ENCODE data around the gene BUD31. TPM values are rescaled to one million over a fixed set of nuclear protein-coding genes. Genes with fewer than 3 reads are reported as not detected.

The BUD31 gene
- total and polyA plus RNA-seq, 9 of the 15 experiments (the other 6 are each of a cell fraction or from before 2014, with no cell fraction given) = 105 to 342 (median 247) TPM

DNA sequence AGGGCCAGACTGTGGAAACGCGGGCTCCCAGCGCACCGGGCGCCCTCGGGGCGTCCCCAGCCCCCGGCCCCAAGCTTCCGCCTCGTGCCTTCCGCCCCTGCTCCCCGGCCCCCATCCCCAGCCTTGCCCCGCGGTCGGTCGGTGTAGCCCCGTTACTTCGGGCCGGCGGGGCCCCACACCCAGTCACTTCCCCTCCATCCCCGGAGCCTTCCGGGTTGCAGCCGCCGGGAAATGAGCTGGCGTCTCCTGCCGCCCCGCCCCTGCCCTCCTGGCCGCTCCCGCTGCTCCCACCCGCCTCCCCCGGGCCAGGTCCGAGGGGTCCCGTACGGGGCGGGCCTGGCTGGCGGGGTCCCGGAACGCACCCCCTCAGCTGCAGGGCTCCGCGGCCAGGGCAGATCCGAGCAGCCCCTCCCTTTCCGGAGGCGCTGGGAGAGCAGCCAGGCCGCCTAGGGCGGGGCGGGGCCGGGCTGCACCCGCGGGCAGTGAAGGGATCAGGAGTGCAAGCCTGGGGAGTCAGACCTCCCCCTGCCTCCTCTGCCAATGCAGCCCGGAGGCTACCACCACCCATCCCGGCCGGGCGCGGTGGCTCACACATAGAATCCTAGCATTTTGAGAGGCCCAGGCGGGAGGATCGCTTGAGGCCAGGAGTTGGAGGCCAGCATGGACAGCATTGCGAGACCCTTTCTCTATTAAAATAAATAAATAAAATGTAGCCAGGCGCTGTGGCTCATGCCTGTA, 33.5 kb upstream of the BUD31 start (continued):
- TF ChIP-seq SAFB2 (IDR thresholded peaks at IDR 0.05; ENCODE audit: borderline replicate concordance, low read depth, low read length, severe bottlenecking) = no peak
- TF ChIP-seq ZNF77 (CRISPR knock-in tag; IDR thresholded peaks at IDR 0.05) = no peak
- TF ChIP-seq CHD1 (IDR thresholded peaks at IDR 0.05; ENCODE audit: low read length) = no peak
- peak; percentile 67 for TF ChIP-seq ETV5 (CRISPR knock-in tag; IDR thresholded peaks at IDR 0.05; ENCODE audit: low read depth)
- TF ChIP-seq RAD21 (CRISPR knock-in tag; conservative IDR thresholded peaks at IDR 0.05 in 1 of 2, IDR thresholded peaks at IDR 0.05 in 1 of 2) = no peak
- no peak for TF ChIP-seq HCFC1 (IDR thresholded peaks at IDR 0.05; ENCODE audit: low read depth, low read length)
- TF ChIP-seq, protein P1, sequence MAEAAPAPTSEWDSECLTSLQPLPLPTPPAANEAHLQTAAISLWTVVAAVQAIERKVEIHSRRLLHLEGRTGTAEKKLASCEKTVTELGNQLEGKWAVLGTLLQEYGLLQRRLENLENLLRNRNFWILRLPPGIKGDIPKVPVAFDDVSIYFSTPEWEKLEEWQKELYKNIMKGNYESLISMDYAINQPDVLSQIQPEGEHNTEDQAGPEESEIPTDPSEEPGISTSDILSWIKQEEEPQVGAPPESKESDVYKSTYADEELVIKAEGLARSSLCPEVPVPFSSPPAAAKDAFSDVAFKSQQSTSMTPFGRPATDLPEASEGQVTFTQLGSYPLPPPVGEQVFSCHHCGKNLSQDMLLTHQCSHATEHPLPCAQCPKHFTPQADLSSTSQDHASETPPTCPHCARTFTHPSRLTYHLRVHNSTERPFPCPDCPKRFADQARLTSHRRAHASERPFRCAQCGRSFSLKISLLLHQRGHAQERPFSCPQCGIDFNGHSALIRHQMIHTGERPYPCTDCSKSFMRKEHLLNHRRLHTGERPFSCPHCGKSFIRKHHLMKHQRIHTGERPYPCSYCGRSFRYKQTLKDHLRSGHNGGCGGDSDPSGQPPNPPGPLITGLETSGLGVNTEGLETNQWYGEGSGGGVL (CRISPR knock-in tag; IDR thresholded peaks at IDR 0.05) = no peak
- TF ChIP-seq SNRNP70 (optimal IDR thresholded peaks at IDR 0.05; ENCODE audit: low read depth, low read length) = no peak
- TF ChIP-seq, protein P2, sequence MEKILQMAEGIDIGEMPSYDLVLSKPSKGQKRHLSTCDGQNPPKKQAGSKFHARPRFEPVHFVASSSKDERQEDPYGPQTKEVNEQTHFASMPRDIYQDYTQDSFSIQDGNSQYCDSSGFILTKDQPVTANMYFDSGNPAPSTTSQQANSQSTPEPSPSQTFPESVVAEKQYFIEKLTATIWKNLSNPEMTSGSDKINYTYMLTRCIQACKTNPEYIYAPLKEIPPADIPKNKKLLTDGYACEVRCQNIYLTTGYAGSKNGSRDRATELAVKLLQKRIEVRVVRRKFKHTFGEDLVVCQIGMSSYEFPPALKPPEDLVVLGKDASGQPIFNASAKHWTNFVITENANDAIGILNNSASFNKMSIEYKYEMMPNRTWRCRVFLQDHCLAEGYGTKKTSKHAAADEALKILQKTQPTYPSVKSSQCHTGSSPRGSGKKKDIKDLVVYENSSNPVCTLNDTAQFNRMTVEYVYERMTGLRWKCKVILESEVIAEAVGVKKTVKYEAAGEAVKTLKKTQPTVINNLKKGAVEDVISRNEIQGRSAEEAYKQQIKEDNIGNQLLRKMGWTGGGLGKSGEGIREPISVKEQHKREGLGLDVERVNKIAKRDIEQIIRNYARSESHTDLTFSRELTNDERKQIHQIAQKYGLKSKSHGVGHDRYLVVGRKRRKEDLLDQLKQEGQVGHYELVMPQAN (IDR thresholded peaks at IDR 0.05; ENCODE audit: borderline replicate concordance) = peak; percentile 46; the same call in 1 of the 2 replicates
- peak; percentile 77 for TF ChIP-seq ELF2 (CRISPR knock-in tag; IDR thresholded peaks at IDR 0.05)
- TF ChIP-seq PURB (CRISPR knock-in tag; IDR thresholded peaks at IDR 0.05; ENCODE audit: low read depth) = no peak
- TF ChIP-seq, protein P3, sequence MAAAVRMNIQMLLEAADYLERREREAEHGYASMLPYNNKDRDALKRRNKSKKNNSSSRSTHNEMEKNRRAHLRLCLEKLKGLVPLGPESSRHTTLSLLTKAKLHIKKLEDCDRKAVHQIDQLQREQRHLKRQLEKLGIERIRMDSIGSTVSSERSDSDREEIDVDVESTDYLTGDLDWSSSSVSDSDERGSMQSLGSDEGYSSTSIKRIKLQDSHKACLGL (CRISPR knock-in tag; IDR thresholded peaks at IDR 0.05; ENCODE audit: borderline replicate concordance, poor library complexity, severe bottlenecking) = no peak
- no peak for TF ChIP-seq ZNF436 (CRISPR knock-in tag; IDR thresholded peaks at IDR 0.05)
- TF ChIP-seq TCF7 (IDR thresholded peaks at IDR 0.05; ENCODE audit: borderline replicate concordance) = no peak
- TF ChIP-seq, protein P4, sequence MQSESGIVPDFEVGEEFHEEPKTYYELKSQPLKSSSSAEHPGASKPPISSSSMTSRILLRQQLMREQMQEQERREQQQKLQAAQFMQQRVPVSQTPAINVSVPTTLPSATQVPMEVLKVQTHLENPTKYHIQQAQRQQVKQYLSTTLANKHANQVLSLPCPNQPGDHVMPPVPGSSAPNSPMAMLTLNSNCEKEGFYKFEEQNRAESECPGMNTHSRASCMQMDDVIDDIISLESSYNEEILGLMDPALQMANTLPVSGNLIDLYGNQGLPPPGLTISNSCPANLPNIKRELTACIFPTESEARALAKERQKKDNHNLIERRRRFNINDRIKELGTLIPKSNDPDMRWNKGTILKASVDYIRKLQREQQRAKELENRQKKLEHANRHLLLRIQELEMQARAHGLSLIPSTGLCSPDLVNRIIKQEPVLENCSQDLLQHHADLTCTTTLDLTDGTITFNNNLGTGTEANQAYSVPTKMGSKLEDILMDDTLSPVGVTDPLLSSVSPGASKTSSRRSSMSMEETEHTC (IDR thresholded peaks at IDR 0.05) = no peak
- no peak for TF ChIP-seq HSF4 (CRISPR knock-in tag; IDR thresholded peaks at IDR 0.05; ENCODE audit: borderline replicate concordance)
- TF ChIP-seq XRCC3 (IDR thresholded peaks at IDR 0.05) = no peak
- TF ChIP-seq TGIF2 (CRISPR knock-in tag; IDR thresholded peaks at IDR 0.05) = peak; percentile 74; the same call in 1 of the 2 replicates
- peak; percentile 47 for TF ChIP-seq RBFOX2 (IDR thresholded peaks at IDR 0.05; ENCODE audit: low read depth, low read length)
- TF ChIP-seq SMAD2 (IDR thresholded peaks at IDR 0.05; ENCODE audit: low read depth, low read length) = no peak
- TF ChIP-seq SMC3 (conservative IDR thresholded peaks at IDR 0.05; ENCODE audit: insufficient read depth, low read depth, low read length) = 0 out of 2 replicates have a peak, but pooled peaks have one; percentile 12
- TF ChIP-seq HDAC1 (IDR thresholded peaks at IDR 0.05) = peak in 1 of 2 experiments; percentile 88; a peak in 2 of 4 replicates
- TF ChIP-seq RB1 (IDR thresholded peaks at IDR 0.05; ENCODE audit: low read depth) = peak; percentile 79
